ENCODE results near the gene DVL2.

The DVL2 gene

DNA sequence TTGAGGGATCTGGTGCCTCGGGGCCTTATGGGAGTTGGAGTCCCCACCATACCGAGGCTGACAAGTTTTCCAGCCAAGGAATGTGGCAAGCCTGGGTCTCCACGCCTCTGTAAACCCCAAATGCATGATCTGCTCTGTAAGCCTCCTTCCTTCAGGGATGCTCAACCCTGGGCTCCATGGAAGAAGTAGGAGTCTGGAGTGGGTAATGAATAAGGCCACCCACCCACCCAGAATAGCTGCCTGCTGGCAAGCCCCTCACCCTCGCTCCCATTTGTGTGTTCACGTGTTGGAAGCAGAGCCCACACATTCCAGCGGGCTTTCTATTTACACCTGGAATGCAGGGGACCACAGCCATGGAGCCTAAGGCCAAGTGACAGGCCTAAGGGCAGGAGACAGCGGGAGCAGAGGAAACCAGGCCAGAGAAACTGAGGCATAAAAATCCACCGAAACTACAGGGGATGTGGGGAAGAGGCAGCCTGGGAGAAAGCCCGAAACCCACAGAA lies 19.1 kb downstream of the DVL2 start:
- H3K4me3 ChIP-seq (ENCODE audit: low read depth in 1 of 2, low read length in 2 of 2) = peak overlapping the region; percentile 56 to 62
- H3K27me3 ChIP-seq (ENCODE audit: control insufficient read depth in 1 of 2, insufficient read depth in 2 of 2, low read length in 2 of 2) = peaks cover 0 to 4% of the 10 kb centered on the region in 2 donors
- no peaks in the 10 kb centered on the region for H3K9me3 ChIP-seq (ENCODE audit: control insufficient read depth in 1 of 2, low read length in 2 of 2)
- peak overlapping the region in 1 of 2 donors; percentile 21 for H3K9ac ChIP-seq (ENCODE audit: low read depth in 1 of 2, low read length in 2 of 2)
- no peaks in the 10 kb centered on the region for H3K36me3 ChIP-seq (ENCODE audit: control insufficient read depth in 1 of 2, insufficient read depth in 2 of 2, low read length in 2 of 2)
- peak overlapping the region; percentile 75 for H3K27ac ChIP-seq (ENCODE audit: low read depth, low read length)
- peaks cover 25 to 42% of the 10 kb centered on the region in 2 donors for H3K4me1 ChIP-seq (ENCODE audit: control insufficient read depth in 1 of 2, insufficient read depth in 2 of 2, low read length in 2 of 2)

- Histone ChIP-seq H3K27ac (ENCODE audit: low read depth, low read length) (peak overlapping the region; percentile 75), H3K27me3 (ENCODE audit: control insufficient read depth in 1 of 2, insufficient read depth in 2 of 2, low read length in 2 of 2) (peaks cover 0 to 4% of the 10 kb centered on the region in 2 donors), H3K4me3 (ENCODE audit: low read depth in 1 of 2, low read length in 2 of 2) (peak overlapping the region; percentile 56 to 62), H3K9ac (ENCODE audit: low read depth in 1 of 2, low read length in 2 of 2) (peak overlapping the region; percentile 2 to 21), H3K4me1 (ENCODE audit: control insufficient read depth in 1 of 2, insufficient read depth in 2 of 2, low read length in 2 of 2) (peaks cover 24 to 41% of the 10 kb centered on the region in 2 donors), H3K36me3 (ENCODE audit: control insufficient read depth in 1 of 2, insufficient read depth in 2 of 2, low read length in 2 of 2) (no peaks in the 10 kb centered on the region), H3K9me3 (ENCODE audit: control insufficient read depth in 1 of 2, low read length in 2 of 2) (no peaks in the 10 kb centered on the region)
Observed at GRCh38 chr17:7214300-7215135, 19.8 kb downstream of the DVL2 start.

DNA sequence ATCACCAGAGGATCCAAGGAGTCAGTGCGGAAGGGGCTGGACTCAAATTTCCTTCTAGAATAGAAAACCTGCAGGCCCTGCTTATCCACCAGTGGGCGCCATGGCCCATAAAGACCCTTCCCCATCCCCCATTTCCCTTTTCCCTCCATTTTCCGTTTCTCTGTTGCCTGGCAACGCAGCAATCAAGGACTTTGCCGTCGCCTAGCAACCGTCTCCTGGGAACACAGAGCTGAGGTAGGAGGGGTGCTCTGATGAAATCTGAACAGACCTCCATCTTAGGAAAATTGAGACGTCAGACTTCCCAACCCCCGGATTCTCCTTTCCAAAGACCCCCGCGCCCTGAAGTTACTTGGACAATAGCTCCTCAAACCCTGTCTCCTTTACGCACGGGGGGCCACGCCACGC lies 20.4 kb downstream of the DVL2 start:
- Histone ChIP-seq H3K9me3 (ENCODE audit: control insufficient read depth in 1 of 2, low read length in 2 of 2) (no peaks in the 10 kb centered on the region), H3K27ac (ENCODE audit: low read depth, low read length) (peak overlapping the region; percentile 32), H3K27me3 (ENCODE audit: control insufficient read depth in 1 of 2, insufficient read depth in 2 of 2, low read length in 2 of 2) (peaks cover 0 to 4% of the 10 kb centered on the region in 2 donors), H3K4me1 (ENCODE audit: control insufficient read depth in 1 of 2, insufficient read depth in 2 of 2, low read length in 2 of 2) (peaks cover 18 to 35% of the 10 kb centered on the region in 2 donors), H3K4me3 (ENCODE audit: low read depth in 1 of 2, low read length in 2 of 2) (peak overlapping the region; percentile 56 to 62), H3K36me3 (ENCODE audit: control insufficient read depth in 1 of 2, insufficient read depth in 2 of 2, low read length in 2 of 2) (no peaks in the 10 kb centered on the region), H3K9ac (ENCODE audit: low read depth in 1 of 2, low read length in 2 of 2) (peak overlapping the region in 1 of 2 donors; percentile 7)

DNA sequence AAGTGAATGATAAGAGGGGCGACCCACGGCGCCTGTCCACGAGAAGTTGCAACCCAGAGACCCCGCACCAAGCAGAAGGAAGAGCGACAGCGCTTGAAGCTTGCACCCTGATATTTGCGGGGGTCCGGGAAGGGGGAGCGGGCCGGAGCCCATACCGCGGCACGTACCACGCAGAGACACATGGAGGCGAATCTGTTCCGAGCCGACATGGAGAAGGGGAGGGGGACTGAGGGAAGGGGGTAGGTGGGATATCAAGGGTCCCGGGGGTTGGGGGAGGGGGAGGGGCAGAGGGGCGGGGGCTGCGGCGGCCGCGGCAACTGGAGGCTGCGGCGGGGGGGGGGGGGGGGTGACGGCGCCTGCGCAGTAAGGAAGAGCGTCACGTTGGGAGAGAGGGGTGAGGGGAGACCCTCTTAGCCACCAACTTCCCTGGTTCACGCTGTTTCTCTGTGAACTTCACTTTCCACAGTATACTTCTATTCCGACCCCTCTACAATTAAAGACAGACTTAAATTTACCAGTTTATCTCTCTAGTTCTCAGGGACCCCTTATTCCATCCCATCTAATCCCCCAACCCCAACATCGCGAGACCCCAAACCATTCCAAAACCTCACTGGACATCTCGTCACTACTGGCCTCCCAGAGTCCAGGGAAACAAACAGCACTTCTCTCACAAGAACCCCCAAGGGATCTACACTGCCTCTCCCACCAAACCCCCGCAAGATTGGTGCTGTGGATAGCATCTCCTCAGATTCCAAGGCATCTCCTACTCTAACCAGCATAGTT lies 22.6 kb downstream of the DVL2 start:
- Histone ChIP-seq H3K9me3 (ENCODE audit: control insufficient read depth in 1 of 2, low read length in 2 of 2) (no peaks in the 10 kb centered on the region), H3K9ac (ENCODE audit: low read depth in 1 of 2, low read length in 2 of 2) (no peak overlapping the region), H3K36me3 (ENCODE audit: control insufficient read depth in 1 of 2, insufficient read depth in 2 of 2, low read length in 2 of 2) (no peaks in the 10 kb centered on the region), H3K4me3 (ENCODE audit: low read depth in 1 of 2, low read length in 2 of 2) (no peak overlapping the region), H3K27ac (ENCODE audit: low read depth, low read length) (no peak overlapping the region), H3K27me3 (ENCODE audit: control insufficient read depth in 1 of 2, insufficient read depth in 2 of 2, low read length in 2 of 2) (peaks cover 0 to 4% of the 10 kb centered on the region in 2 donors), H3K4me1 (ENCODE audit: control insufficient read depth in 1 of 2, insufficient read depth in 2 of 2, low read length in 2 of 2) (peaks cover 7 to 24% of the 10 kb centered on the region in 2 donors)

GRCh38 chr17:7208754-7209460 lies 25.4 kb downstream of the DVL2 start:
- Histone ChIP-seq H3K27ac (ENCODE audit: low read depth, low read length) (no peak overlapping the region), H3K9me3 (ENCODE audit: control insufficient read depth in 1 of 2, low read length in 2 of 2) (no peaks in the 10 kb centered on the region), H3K9ac (ENCODE audit: low read depth in 1 of 2, low read length in 2 of 2) (no peak overlapping the region), H3K27me3 (ENCODE audit: control insufficient read depth in 1 of 2, insufficient read depth in 2 of 2, low read length in 2 of 2) (peaks cover 0 to 4% of the 10 kb centered on the region in 2 donors), H3K4me1 (ENCODE audit: control insufficient read depth in 1 of 2, insufficient read depth in 2 of 2, low read length in 2 of 2) (peaks cover 4 to 17% of the 10 kb centered on the region in 2 donors), H3K36me3 (ENCODE audit: control insufficient read depth in 1 of 2, insufficient read depth in 2 of 2, low read length in 2 of 2) (no peaks in the 10 kb centered on the region), H3K4me3 (ENCODE audit: low read depth in 1 of 2, low read length in 2 of 2) (no peak overlapping the region)

GRCh38 chr17:7208027-7208571 lies 26.2 kb downstream of the DVL2 start:
- Histone ChIP-seq H3K4me1 (ENCODE audit: control insufficient read depth in 1 of 2, insufficient read depth in 2 of 2, low read length in 2 of 2) (peaks cover 0 to 14% of the 10 kb centered on the region in 2 donors), H3K4me3 (ENCODE audit: low read depth in 1 of 2, low read length in 2 of 2) (no peak overlapping the region), H3K9me3 (ENCODE audit: control insufficient read depth in 1 of 2, low read length in 2 of 2) (no peaks in the 10 kb centered on the region), H3K36me3 (ENCODE audit: control insufficient read depth in 1 of 2, insufficient read depth in 2 of 2, low read length in 2 of 2) (no peaks in the 10 kb centered on the region), H3K9ac (ENCODE audit: low read depth in 1 of 2, low read length in 2 of 2) (no peak overlapping the region), H3K27ac (ENCODE audit: low read depth, low read length) (no peak overlapping the region), H3K27me3 (ENCODE audit: control insufficient read depth in 1 of 2, insufficient read depth in 2 of 2, low read length in 2 of 2) (peaks cover 0 to 4% of the 10 kb centered on the region in 2 donors)

DNA sequence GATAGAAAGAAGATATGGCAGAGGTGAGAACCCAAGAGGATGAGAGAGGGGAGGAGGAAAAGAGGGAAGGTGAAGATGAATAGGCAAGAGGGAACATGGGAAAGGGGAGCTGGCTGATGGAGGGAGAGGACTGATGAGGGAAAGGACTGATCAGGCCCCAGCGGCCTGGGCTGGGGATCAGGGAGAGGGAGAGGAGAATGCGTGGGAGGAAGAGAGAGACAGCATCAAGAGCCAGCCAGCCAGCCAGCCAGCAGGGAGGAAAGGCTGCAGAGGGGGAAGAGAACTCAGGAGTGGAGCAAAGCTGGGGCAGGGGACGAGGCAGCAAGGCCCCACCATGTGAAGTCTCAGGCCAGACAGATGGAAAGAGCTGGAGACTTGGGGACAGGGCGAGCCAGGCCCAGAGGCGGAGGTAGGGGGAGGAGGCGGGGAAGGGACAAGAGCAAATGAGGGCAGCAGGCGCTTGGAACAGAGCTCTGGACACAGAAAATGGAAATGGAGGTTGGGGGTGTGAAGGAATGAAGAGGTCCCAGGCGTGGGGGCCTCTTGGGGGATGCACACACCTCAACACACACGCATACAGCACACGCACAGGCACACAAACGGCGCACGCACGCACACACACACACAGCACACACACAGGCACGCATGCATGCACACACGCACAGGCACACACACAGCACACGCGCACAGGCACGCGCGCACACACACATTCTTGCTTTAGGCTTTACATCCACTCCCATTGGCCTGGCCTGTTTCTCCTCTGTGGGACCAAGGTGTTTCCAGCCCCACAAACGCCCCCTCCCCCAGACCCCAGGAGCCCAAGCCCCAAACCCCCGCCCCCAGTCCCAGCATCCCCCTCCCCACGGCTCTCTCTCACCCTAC lies 27.0 kb downstream of the DVL2 start:
- Histone ChIP-seq H3K27ac (ENCODE audit: low read depth, low read length) (no peak overlapping the region), H3K4me1 (ENCODE audit: control insufficient read depth in 1 of 2, insufficient read depth in 2 of 2, low read length in 2 of 2) (peaks cover 0 to 14% of the 10 kb centered on the region in 2 donors), H3K9ac (ENCODE audit: low read depth in 1 of 2, low read length in 2 of 2) (no peak overlapping the region), H3K4me3 (ENCODE audit: low read depth in 1 of 2, low read length in 2 of 2) (no peak overlapping the region), H3K9me3 (ENCODE audit: control insufficient read depth in 1 of 2, low read length in 2 of 2) (no peaks in the 10 kb centered on the region), H3K36me3 (ENCODE audit: control insufficient read depth in 1 of 2, insufficient read depth in 2 of 2, low read length in 2 of 2) (peaks cover 0 to 5% of the 10 kb centered on the region in 2 donors), H3K27me3 (ENCODE audit: control insufficient read depth in 1 of 2, insufficient read depth in 2 of 2, low read length in 2 of 2) (peaks cover 0 to 4% of the 10 kb centered on the region in 2 donors)

GRCh38 chr17:7205561-7205960 lies 28.8 kb downstream of the DVL2 start:
- no peaks in the 10 kb centered on the region for H3K9me3 ChIP-seq (ENCODE audit: control insufficient read depth in 1 of 2, low read length in 2 of 2)
- H3K27ac ChIP-seq (ENCODE audit: low read depth, low read length) = peak overlapping the region; percentile 36
- H3K36me3 ChIP-seq (ENCODE audit: control insufficient read depth in 1 of 2, insufficient read depth in 2 of 2, low read length in 2 of 2) = peaks cover 0 to 5% of the 10 kb centered on the region in 2 donors
- H3K4me1 ChIP-seq (ENCODE audit: control insufficient read depth in 1 of 2, insufficient read depth in 2 of 2, low read length in 2 of 2) = peaks cover 0 to 14% of the 10 kb centered on the region in 2 donors
- peak overlapping the region; percentile 74 to 79 for H3K4me3 ChIP-seq (ENCODE audit: low read depth in 1 of 2, low read length in 2 of 2)
- H3K9ac ChIP-seq (ENCODE audit: low read depth in 1 of 2, low read length in 2 of 2) = peak overlapping the region; percentile 32 to 64
- no peaks in the 10 kb centered on the region for H3K27me3 ChIP-seq (ENCODE audit: control insufficient read depth in 1 of 2, insufficient read depth in 2 of 2, low read length in 2 of 2)
